ENCODE results near the gene COASY.

GRCh38 chr17:42517516-42517915, 44.4 kb upstream of the COASY start:
- TF ChIP-seq CTCF (IDR thresholded peaks at IDR 0.05; ENCODE audit: low read depth, low read length, missing input control) (peak; percentile 89), REST (IDR thresholded peaks at IDR 0.05) (no peak), SP1 (IDR thresholded peaks at IDR 0.05) (no peak), HNF4G (IDR thresholded peaks at IDR 0.05) (no peak), RAD21 (IDR thresholded peaks at IDR 0.05) (peak; percentile 87 to 91), FOXA2 (IDR thresholded peaks at IDR 0.05) (no peak), YY1 (IDR thresholded peaks at IDR 0.05) (no peak), TAF1 (conservative IDR thresholded peaks at IDR 0.05) (no peak), FOXA1 (IDR thresholded peaks at IDR 0.05) (no peak), EGR1 (IDR thresholded peaks at IDR 0.05; ENCODE audit: low read depth in 2 of 2) (no peak), JUND (IDR thresholded peaks at IDR 0.05) (no peak), RXRA (IDR thresholded peaks at IDR 0.05) (no peak)
- TF ChIP-seq, protein P1, sequence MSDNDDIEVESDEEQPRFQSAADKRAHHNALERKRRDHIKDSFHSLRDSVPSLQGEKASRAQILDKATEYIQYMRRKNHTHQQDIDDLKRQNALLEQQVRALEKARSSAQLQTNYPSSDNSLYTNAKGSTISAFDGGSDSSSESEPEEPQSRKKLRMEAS (IDR thresholded peaks at IDR 0.05): no peak
- TF ChIP-seq, protein P2, sequence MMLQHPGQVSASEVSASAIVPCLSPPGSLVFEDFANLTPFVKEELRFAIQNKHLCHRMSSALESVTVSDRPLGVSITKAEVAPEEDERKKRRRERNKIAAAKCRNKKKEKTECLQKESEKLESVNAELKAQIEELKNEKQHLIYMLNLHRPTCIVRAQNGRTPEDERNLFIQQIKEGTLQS (IDR thresholded peaks at IDR 0.05): no peak
